ENCODE data around the gene RUNX1.
"Not testable (repeated sequence)": the region's sequence is repeated elsewhere in the genome, so short reads cannot be mapped to it uniquely, and the experiment has no call there.

RUNX1 gene

DNA sequence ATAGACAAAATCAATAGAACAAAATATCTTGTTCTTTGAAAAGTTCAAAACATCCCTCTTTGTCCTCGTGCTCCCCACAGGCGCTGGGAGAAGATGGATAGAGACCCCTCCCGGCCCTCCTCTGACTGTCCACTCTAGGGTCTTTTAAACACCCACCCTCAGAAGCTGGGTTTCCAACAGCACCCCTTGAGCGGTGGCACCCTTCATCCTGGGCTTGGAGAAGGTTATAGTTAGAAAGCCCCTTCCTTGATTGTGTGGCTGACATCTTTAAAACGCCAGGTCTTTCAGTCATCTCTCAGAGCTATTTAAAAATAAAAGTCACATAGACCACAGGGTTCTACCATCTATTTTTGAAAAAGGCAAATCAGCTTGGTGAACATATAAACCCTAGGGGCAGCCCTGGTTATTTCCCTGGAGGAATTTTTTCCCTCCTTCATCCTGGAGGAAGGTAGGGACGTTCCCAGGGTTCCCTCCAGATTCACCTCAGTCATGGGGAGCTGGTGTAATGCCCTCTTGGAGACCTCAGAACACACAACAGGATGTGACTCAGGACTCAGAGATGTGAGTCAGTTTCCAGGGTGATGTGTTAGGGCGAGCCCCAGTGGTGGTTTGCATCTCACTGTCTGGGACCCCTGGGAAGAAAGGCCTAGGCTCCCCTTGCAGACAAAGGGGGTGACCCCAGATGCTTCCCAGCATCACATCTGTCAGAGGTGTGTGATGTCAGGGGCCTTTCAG is 241.8 kb downstream of the RUNX1 start:
- no peak for DNase-seq (ENCODE audit: extremely low spot score)
- TF ChIP-seq ARNT (IDR thresholded peaks at IDR 0.05) (no peak), FOXA1 (IDR thresholded peaks at IDR 0.05) (no peak), HDGF (IDR thresholded peaks at IDR 0.05; ENCODE audit: borderline replicate concordance) (no peak), CTBP1 (IDR thresholded peaks at IDR 0.05; ENCODE audit: borderline replicate concordance) (no peak), FOXM1 (IDR thresholded peaks at IDR 0.05; ENCODE audit: borderline replicate concordance) (no peak), BHLHE40 (IDR thresholded peaks at IDR 0.05; ENCODE audit: borderline replicate concordance) (no peak), TARDBP (IDR thresholded peaks at IDR 0.05) (no peak), LEF1 (IDR thresholded peaks at IDR 0.05; ENCODE audit: borderline replicate concordance) (no peak), FOXK2 (IDR thresholded peaks at IDR 0.05) (no peak), ELF4 (IDR thresholded peaks at IDR 0.05) (no peak)
- TF ChIP-seq, protein P1, sequence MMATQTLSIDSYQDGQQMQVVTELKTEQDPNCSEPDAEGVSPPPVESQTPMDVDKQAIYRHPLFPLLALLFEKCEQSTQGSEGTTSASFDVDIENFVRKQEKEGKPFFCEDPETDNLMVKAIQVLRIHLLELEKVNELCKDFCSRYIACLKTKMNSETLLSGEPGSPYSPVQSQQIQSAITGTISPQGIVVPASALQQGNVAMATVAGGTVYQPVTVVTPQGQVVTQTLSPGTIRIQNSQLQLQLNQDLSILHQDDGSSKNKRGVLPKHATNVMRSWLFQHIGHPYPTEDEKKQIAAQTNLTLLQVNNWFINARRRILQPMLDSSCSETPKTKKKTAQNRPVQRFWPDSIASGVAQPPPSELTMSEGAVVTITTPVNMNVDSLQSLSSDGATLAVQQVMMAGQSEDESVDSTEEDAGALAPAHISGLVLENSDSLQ (IDR thresholded peaks at IDR 0.05): no peak
- CTCF ChIA-PET: no interaction called here
- POLR2A ChIA-PET: no interaction called here

DNA sequence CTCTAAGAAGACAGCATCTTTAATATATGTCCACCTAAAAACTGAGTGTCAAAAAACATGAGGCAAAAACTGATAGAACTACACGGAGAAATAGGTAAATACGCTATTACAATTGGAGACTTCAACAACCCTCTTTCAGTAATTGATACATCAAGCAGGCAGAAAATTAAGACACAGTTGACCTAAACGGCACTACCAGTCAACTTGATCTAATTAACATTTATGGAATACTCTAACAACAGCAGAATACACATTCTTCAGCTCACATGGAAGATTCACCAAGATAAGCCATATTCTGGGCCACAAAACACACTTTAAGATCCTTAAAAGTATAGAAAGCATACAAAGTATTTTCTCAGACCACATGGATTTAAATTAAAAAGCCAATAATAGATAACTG is 242.7 kb downstream of the RUNX1 start:
- DNase-seq (ENCODE audit: extremely low spot score): no peak
- POLR2A ChIA-PET: no interaction called here
- CTCF ChIA-PET: no interaction called here
- TF ChIP-seq, protein P1 (IDR thresholded peaks at IDR 0.05): no peak

DNA sequence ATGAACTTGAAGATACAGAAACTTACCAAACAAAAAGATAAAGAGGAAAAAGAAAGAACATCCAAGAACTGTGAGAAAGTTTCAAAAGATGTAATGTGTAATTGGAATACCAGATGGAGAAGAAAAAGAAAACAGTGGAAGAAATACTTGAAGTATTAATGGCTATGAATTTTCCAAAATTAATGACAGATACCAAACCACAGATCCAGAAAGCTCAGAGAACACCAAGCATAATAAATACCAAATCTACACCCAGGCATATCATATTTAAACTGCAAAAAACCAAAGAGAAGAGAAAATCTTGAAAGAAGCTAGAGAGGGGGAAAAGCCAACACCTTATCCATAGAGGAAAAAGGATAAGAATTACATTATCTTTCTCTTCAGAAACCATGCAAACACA is 243.9 kb downstream of the RUNX1 start:
- ChIA-PET CTCF (no interaction called here), POLR2A (no interaction called here)
- TF ChIP-seq TARDBP (IDR thresholded peaks at IDR 0.05) (no peak), FOXA1 (IDR thresholded peaks at IDR 0.05) (no peak), LEF1 (IDR thresholded peaks at IDR 0.05; ENCODE audit: borderline replicate concordance) (no peak), FOXK2 (IDR thresholded peaks at IDR 0.05) (no peak)
- no peak for DNase-seq (ENCODE audit: extremely low spot score)

DNA sequence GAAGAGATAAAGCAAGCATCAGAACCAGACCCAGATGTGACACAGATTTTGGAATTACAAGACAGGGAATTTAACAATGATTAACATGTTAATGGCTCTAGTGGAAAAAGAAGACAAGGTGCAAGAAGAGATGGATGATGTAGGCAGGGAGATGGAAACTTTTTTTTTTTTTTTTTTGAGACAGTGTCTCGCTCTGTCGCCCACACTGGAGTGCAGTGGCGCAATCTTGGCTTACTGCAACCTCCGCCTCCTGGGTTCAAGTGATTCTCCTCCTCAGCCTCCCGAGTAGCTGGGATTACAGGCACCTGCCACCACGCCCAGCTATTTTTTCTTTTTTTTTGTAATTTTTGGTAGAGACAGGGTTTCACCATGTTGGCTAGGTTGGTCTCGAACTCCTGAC is 244.5 kb downstream of the RUNX1 start:
- POLR2A ChIA-PET; DNase-seq (ENCODE audit: extremely low spot score); CTCF ChIA-PET: not testable (repeated sequence)

DNA sequence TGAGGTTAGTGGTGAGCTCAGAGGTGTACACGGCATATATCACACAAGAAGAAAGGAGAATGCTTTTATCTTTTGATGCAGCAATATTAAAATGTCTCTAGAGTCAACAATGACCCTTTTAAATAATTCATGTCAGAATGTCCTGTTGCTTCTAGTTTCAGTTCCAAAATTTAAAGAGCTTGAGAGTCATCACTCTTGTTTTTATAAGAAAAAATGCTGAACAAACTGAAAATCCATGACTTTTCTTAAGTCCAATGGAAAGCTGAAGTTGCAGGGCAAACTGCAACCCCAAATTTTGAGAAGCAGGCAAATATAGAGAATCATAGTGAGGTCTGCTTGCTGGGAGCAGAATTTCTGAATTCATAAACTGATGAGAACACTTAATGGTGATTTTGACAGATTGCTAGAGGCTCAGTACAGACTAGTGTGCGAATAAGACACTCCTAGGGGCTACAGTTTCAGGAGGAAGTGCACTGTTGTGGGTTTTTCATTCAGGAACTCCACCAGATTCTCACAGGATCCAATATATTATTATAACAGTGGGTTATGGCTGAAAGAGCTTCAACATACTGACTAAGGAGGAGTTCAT is 245.2 kb downstream of the RUNX1 start:
- POLR2A ChIA-PET: interaction anchor here (0.8 kb wide), 1 partner anchor 81 kb away, joined by 3 read pairs; no protein-coding TSS in a partner anchor
- TF ChIP-seq SUZ12 (IDR thresholded peaks at IDR 0.05): no peak
- no peak for TF ChIP-seq TARDBP (IDR thresholded peaks at IDR 0.05)
- no peak for TF ChIP-seq ELF4 (IDR thresholded peaks at IDR 0.05)
- no peak for TF ChIP-seq LEF1 (IDR thresholded peaks at IDR 0.05; ENCODE audit: borderline replicate concordance)
- no peak for TF ChIP-seq ZNF384 (IDR thresholded peaks at IDR 0.05)
- TF ChIP-seq SP1 (IDR thresholded peaks at IDR 0.05): no peak
- no peak for TF ChIP-seq L3MBTL2 (conservative IDR thresholded peaks at IDR 0.05)
- TF ChIP-seq, protein P1 (IDR thresholded peaks at IDR 0.05): no peak
- TF ChIP-seq NFRKB (IDR thresholded peaks at IDR 0.05): no peak
- TF ChIP-seq CTBP1 (IDR thresholded peaks at IDR 0.05; ENCODE audit: borderline replicate concordance): no peak
- no peak for TF ChIP-seq BHLHE40 (IDR thresholded peaks at IDR 0.05; ENCODE audit: borderline replicate concordance)
- no peak for TF ChIP-seq FOXK2 (IDR thresholded peaks at IDR 0.05)
- TF ChIP-seq ARNT (IDR thresholded peaks at IDR 0.05): no peak
- DNase-seq (ENCODE audit: extremely low spot score): no peak
- CTCF ChIA-PET: interaction anchor here (0.6 kb wide), 1 partner anchor 398 kb away, joined by 4 read pairs; no protein-coding TSS in a partner anchor

DNA sequence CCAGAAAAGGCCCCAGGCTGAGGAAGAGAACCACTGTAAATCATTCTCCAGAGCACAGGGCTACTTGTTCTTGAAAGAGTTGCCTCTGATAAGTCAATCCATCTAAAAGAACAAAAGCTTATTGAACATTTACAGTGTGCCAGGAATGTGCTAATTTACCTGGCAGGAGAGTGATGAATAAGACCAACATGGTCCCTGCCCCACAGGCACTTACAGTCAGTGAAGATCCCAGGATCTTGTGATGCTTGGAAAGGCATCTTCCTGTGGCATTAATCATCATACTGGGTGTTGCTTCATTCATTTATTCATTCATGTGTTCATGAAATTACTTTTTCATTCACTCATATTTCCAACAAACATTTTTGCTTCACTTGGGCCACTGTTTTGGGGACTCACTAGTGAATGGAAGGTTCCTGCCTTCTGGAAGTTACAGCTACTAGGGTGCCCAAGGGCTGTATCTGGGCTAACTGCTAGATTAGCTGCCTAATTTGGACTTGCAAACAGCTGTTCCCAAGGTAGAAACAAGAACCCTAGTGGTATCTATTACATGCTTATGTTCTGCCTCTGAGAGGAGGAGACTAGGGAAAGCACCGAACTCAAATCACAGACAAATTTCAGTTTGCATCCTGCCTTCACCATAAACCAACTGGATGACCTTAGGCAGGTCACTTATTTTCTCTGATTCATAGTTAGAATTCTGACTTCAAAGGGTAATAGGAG is 246.8 kb downstream of the RUNX1 start:
- POLR2A ChIA-PET: no interaction called here
- DNase-seq (ENCODE audit: extremely low spot score): no peak
- TF ChIP-seq NFRKB (IDR thresholded peaks at IDR 0.05): no peak
- no peak for TF ChIP-seq CTBP1 (IDR thresholded peaks at IDR 0.05; ENCODE audit: borderline replicate concordance)
- TF ChIP-seq TARDBP (IDR thresholded peaks at IDR 0.05): no peak
- TF ChIP-seq FOXA1 (IDR thresholded peaks at IDR 0.05): no peak
- TF ChIP-seq FOXK2 (IDR thresholded peaks at IDR 0.05): no peak
- TF ChIP-seq LEF1 (IDR thresholded peaks at IDR 0.05; ENCODE audit: borderline replicate concordance): no peak
- TF ChIP-seq L3MBTL2 (conservative IDR thresholded peaks at IDR 0.05): no peak
- TF ChIP-seq, protein P1 (IDR thresholded peaks at IDR 0.05): no peak
- TF ChIP-seq FOXM1 (IDR thresholded peaks at IDR 0.05; ENCODE audit: borderline replicate concordance): no peak
- TF ChIP-seq ZNF384 (IDR thresholded peaks at IDR 0.05): no peak
- no peak for TF ChIP-seq BHLHE40 (IDR thresholded peaks at IDR 0.05; ENCODE audit: borderline replicate concordance)
- CTCF ChIA-PET: no interaction called here

Data from HEK293T (cell line).